SK-N-MC (cell line): ENCODE data around the gene C2orf80.
A peak's percentile ranks its signal among the peaks of the same experiment; 100 is the strongest.

Experiments used
- FOXP2 ChIP-seq: optimal IDR thresholded peaks from 2 replicates; pipeline ENCODE3; 2011; ENCODE audit warnings: mild to moderate bottlenecking, moderate library complexity; ENCODE audit not compliant: insufficient read depth; ENCODE audit errors: extremely low read length, control extremely low read depth
- POLR2AphosphoS5 ChIP-seq: IDR thresholded peaks from 2 replicates; pipeline ENCODE4 v1.6.1; 2012; ENCODE audit warnings: mild to moderate bottlenecking, low read depth, low read length, borderline replicate concordance

- TF ChIP-seq FOXP2: peak; percentile 40
- no peak; the same call in 1 of the 2 replicates for TF ChIP-seq POLR2AphosphoS5
Observed at GRCh38 chr2:208183972-208184705, 5.7 kb downstream of the C2orf80 start.
